HepG2 (cell line): ENCODE results near the gene RABL6. TPM values are rescaled to one million over a fixed set of nuclear protein-coding genes. Genes with fewer than 3 reads are reported as not detected.

Experiments
- AKAP8 ChIP-seq: sonication (generic); formaldehyde crosslinking; IDR thresholded peaks from 2 replicates; pipeline ENCODE4 v1.5.1; 2020; ENCODE audit warnings: mild to moderate bottlenecking, missing genetic modification reagents
- ATM ChIP-seq: fragments of 450-650 bp; IDR thresholded peaks from 2 replicates; pipeline ENCODE4 v1.7.1; 2017; ENCODE audit warnings: mild to moderate bottlenecking, borderline replicate concordance
- EEA1 ChIP-seq: sonication (generic); formaldehyde crosslinking; IDR thresholded peaks from 2 replicates; pipeline ENCODE4 v1.5.1; 2020; ENCODE audit warnings: mild to moderate bottlenecking, missing genetic modification reagents, borderline replicate concordance
- ELF1 ChIP-seq: sonication (generic); formaldehyde crosslinking; IDR thresholded peaks from 2 replicates; pipeline ENCODE4 v1.4.0; 2020; ENCODE audit warnings: missing genetic modification reagents
- FOXP4 ChIP-seq: sonication (generic); formaldehyde crosslinking; IDR thresholded peaks from 2 replicates; pipeline ENCODE4 v1.4.0; 2020; ENCODE audit warnings: missing genetic modification reagents
- GATAD2A ChIP-seq: IDR thresholded peaks from 2 replicates; pipeline ENCODE4 v1.6.1; 2016
- KDM5A ChIP-seq: fragments of 200-600 bp; sonication (generic); IDR thresholded peaks from 2 replicates; pipeline ENCODE4 v1.7.0; 2018; ENCODE audit warnings: antibody characterized with exemption, mild to moderate bottlenecking, low read length, borderline replicate concordance
- MAFK ChIP-seq, 2 experiments: IDR thresholded peaks in 1 of 2; conservative IDR thresholded peaks in 1 of 2; 2 replicates each; pipeline ENCODE4 v1.6.1; 2011; ENCODE audit warnings: improper control_type of control experiment in 2 of 2, low read length in 2 of 2
- MEIS2 ChIP-seq: sonication (generic); formaldehyde crosslinking; IDR thresholded peaks from 2 replicates; pipeline ENCODE4 v1.9.0; 2021; ENCODE audit warnings: mild to moderate bottlenecking, missing genetic modification reagents
- MYNN ChIP-seq: sonication (generic); formaldehyde crosslinking; IDR thresholded peaks from 2 replicates; pipeline ENCODE4 v1.4.0; 2020; ENCODE audit warnings: mild to moderate bottlenecking, low read depth, missing genetic modification reagents
- NFE2 ChIP-seq: sonication (generic); formaldehyde crosslinking; IDR thresholded peaks from 2 replicates; pipeline ENCODE4 v1.4.0; 2020; ENCODE audit warnings: missing genetic modification reagents
- PHF5A ChIP-seq: IDR thresholded peaks from one replicate; pipeline ENCODE4 v1.6.1; 2018; ENCODE audit warnings: low read depth, missing genetic modification reagents; ENCODE audit not compliant: unreplicated experiment
- PREB ChIP-seq: sonication (generic); formaldehyde crosslinking; IDR thresholded peaks from 2 replicates; pipeline ENCODE4 v1.4.0; 2020; ENCODE audit warnings: missing genetic modification reagents
- TBX3 ChIP-seq: fragments of 450-650 bp; IDR thresholded peaks from 2 replicates; pipeline ENCODE4 v1.6.1; 2017; ENCODE audit warnings: antibody characterized with exemption, mild to moderate bottlenecking, inconsistent platforms, borderline replicate concordance
- TMF1 ChIP-seq: sonication (generic); formaldehyde crosslinking; IDR thresholded peaks from 2 replicates; pipeline ENCODE4 v1.8.1; 2022; ENCODE audit warnings: low read depth, missing genetic modification reagents
- USF2 ChIP-seq, 2 experiments: sonication (generic) in 1 of 2; formaldehyde crosslinking in 1 of 2; IDR thresholded peaks; 2 replicates each; pipeline versions ENCODE4 v1.5.1 to v1.6.1; 2011 to 2020; ENCODE audit warnings: borderline replicate concordance in 1 of 2, low read depth in 1 of 2, low read length in 1 of 2, mild to moderate bottlenecking in 1 of 2, missing genetic modification reagents in 1 of 2, moderate library complexity in 1 of 2
- ZBTB26 ChIP-seq: IDR thresholded peaks from 2 replicates; pipeline ENCODE4 v1.6.1; 2016; ENCODE audit warnings: missing compliant biosample characterization, missing genetic modification reagents, borderline replicate concordance
- ZBTB34 ChIP-seq: sonication (generic); formaldehyde crosslinking; IDR thresholded peaks from 2 replicates; pipeline ENCODE4 v1.8.0; 2022; ENCODE audit warnings: mild to moderate bottlenecking, missing genetic modification reagents
- ZNF20 ChIP-seq: sonication (generic); formaldehyde crosslinking; IDR thresholded peaks from 2 replicates; pipeline ENCODE4 v1.4.0; 2020; ENCODE audit warnings: mild to moderate bottlenecking, moderate library complexity, missing genetic modification reagents
- ZNF652 ChIP-seq: IDR thresholded peaks from 2 replicates; pipeline ENCODE4 v1.6.1; 2016; ENCODE audit warnings: low read depth, borderline replicate concordance
- polyA plus RNA-seq, 8 experiments: library from polyadenylated mRNA; depleted of rRNA in 3 of 8; stranded (reverse) in 7 of 8; unstranded in 1 of 8; fragments of >200 nt; fragmentation: Illumina TruSeq in 4 of 8; extraction: Trizol in 4 of 8; gene quantifications; 2 replicates each; pipeline versions ENCODE4 v1.2.1 to v1.2.3, GENCODE V29; 2011 to 2016; ENCODE audit warnings: low read depth in 4 of 8, missing spikeins in 1 of 8, mixed read lengths in 1 of 8; ENCODE audit not compliant: insufficient read depth in 1 of 8
- total RNA-seq, 5 experiments: library from RNA; depleted of rRNA; stranded (reverse); fragments of >200 nt; fragmentation: Illumina TruSeq; extraction: Trizol; gene quantifications; 2 replicates each; pipeline ENCODE4 v1.2.3, GENCODE V29; 2016; ENCODE audit warnings: low read depth in 1 of 5

RABL6 gene
- total and polyA plus RNA-seq, 2 of the 13 experiments (the other 11 are each of a cell fraction or from before 2014, with no cell fraction given), result 81.5 to 125 TPM

GRCh38 chr9:136849038-136849959, 41.6 kb downstream of the RABL6 start, which contains the start of gene PHPT1 (continued):
- TF ChIP-seq USF2 (IDR thresholded peaks at IDR 0.05; ENCODE audit: low read depth, low read length), result peak; percentile 55; the same call in 1 of the 2 replicates
- peak; percentile 72 for TF ChIP-seq USF2 (CRISPR knock-in tag; IDR thresholded peaks at IDR 0.05; ENCODE audit: borderline replicate concordance)
- peak; percentile 26; the same call in 1 of the 2 replicates for TF ChIP-seq GATAD2A (CRISPR knock-in tag)
- TF ChIP-seq MYNN (CRISPR knock-in tag), result peak; percentile 46; the same call in 1 of the 2 replicates
- TF ChIP-seq ZNF652, result no peak
- TF ChIP-seq MEIS2 (CRISPR knock-in tag), result no peak
- peak; percentile 58; the same call in 1 of the 2 replicates for TF ChIP-seq KDM5A
- peak; percentile 95 for TF ChIP-seq AKAP8 (CRISPR knock-in tag)
- no peak for TF ChIP-seq ZBTB34 (CRISPR knock-in tag)
- TF ChIP-seq TBX3, result no peak
- no peak for TF ChIP-seq ATM
- peak; percentile 92 for TF ChIP-seq TMF1
- peak; percentile 67 for TF ChIP-seq ELF1 (CRISPR knock-in tag)
- TF ChIP-seq ZBTB26 (CRISPR knock-in tag), result peak; percentile 68
- TF ChIP-seq MAFK (conservative IDR thresholded peaks at IDR 0.05 in 1 of 2, IDR thresholded peaks at IDR 0.05 in 1 of 2; ENCODE audit: low read length in 2 of 2), result no peak
- TF ChIP-seq EEA1, result no peak
- peak; percentile 62; the same call in 1 of the 2 replicates for TF ChIP-seq FOXP4 (CRISPR knock-in tag)
- TF ChIP-seq NFE2 (CRISPR knock-in tag), result no peak
- TF ChIP-seq PHF5A (CRISPR knock-in tag), result peak; percentile 43
- no peak for TF ChIP-seq ZNF20 (CRISPR knock-in tag)
- no peak for TF ChIP-seq PREB
